T-cell (primary cell): ENCODE data around the gene RHOB. TPM values are rescaled to one million over a fixed set of nuclear protein-coding genes. Genes with fewer than 3 reads are reported as not detected.

Experiments
- ATAC-seq, 4 experiments: fragments of 200-7000 bp in 3 of 4; fragments of 150-1000 bp in 1 of 4; cut with Tn5 transposase; replicated peaks in 1 of 4; 1 replicate in 3 of 4; 2 replicates in 1 of 4; pipeline ENCODE4 v1.10.0; 2021; ENCODE audit warnings: moderate library complexity in 3 of 4, mild to moderate bottlenecking in 2 of 4, moderate number of reproducible peaks in 1 of 4
- CTCF ChIA-PET, 2 donors: fragments of 300-600 bp; sonication (Branson Sonifier 250); formaldehyde crosslinking; loops; one replicate each; lab custom pipeline; 2022; ENCODE audit warnings: antibody characterized with exemption in 2 of 2; lab: Charles Lee
- POLR2A ChIA-PET, 2 donors: fragments of 300-600 bp; sonication (Branson Sonifier 250); formaldehyde crosslinking; loops; one replicate each; lab custom pipeline; 2022; ENCODE audit warnings: antibody characterized with exemption in 2 of 2; lab: Charles Lee
- DNase-seq, 35 experiments: peaks; one replicate each; pipeline versions ENCODE4 v3.0.0 to v3.0.0-alpha.2; 2013 to 2023
- H3K27ac ChIP-seq: one replicate; pipeline ENCODE4 v1.5.1; 2013; ENCODE audit warnings: low read length
- H3K27me3 ChIP-seq, 2 experiments: replicated peaks in 1 of 2; 1 replicate in 1 of 2; 2 replicates in 1 of 2; pipeline versions ENCODE4 v1.6.1 to v1.7.0; 2013; ENCODE audit warnings: low read length in 1 of 2, mixed read lengths in 1 of 2; ENCODE audit not compliant: control insufficient read depth in 2 of 2, insufficient read depth in 2 of 2; ENCODE audit errors: extremely low read depth in 1 of 2
- H3K36me3 ChIP-seq, 2 donors: 1 replicate in 1 of 2; 2 replicates in 1 of 2; pipeline versions ENCODE4 v1.6.1 to v1.7.0; 2013; ENCODE audit warnings: low read length in 1 of 2; ENCODE audit not compliant: control insufficient read depth in 2 of 2, insufficient read depth in 1 of 2; ENCODE audit errors: extremely low read depth in 1 of 2
- H3K4me1 ChIP-seq, 2 experiments: 1 replicate in 1 of 2; 2 replicates in 1 of 2; pipeline versions ENCODE4 v1.6.1 to v1.7.0; 2013; ENCODE audit warnings: low read length in 2 of 2, mixed read lengths in 1 of 2; ENCODE audit not compliant: insufficient read depth in 2 of 2, control insufficient read depth in 1 of 2; ENCODE audit errors: extremely low read depth in 1 of 2
- H3K4me3 ChIP-seq, 2 donors: 1 replicate in 1 of 2; 2 replicates in 1 of 2; pipeline versions ENCODE4 v1.5.1 to v1.7.0; 2013; ENCODE audit warnings: mild to moderate bottlenecking in 2 of 2, low read length in 1 of 2, moderate library complexity in 1 of 2; ENCODE audit not compliant: control insufficient read depth in 1 of 2; ENCODE audit errors: extremely low read depth in 1 of 2
- H3K9me3 ChIP-seq: 2 replicates; pipeline ENCODE4 v1.7.0; 2013
- H3K27ac Mint-ChIP-seq, 2 donors: one replicate each; pipeline ENCODE4 v1.8.0; 2020 to 2021; ENCODE audit warnings: mild to moderate bottlenecking in 2 of 2, mixed read lengths in 2 of 2
- H3K27me3 Mint-ChIP-seq, 2 donors: one replicate each; pipeline ENCODE4 v1.8.0; 2021 to 2022; ENCODE audit warnings: mixed read lengths in 2 of 2
- H3K36me3 Mint-ChIP-seq: one replicate; pipeline ENCODE4 v1.8.0; 2021; ENCODE audit warnings: mixed read lengths
- H3K4me1 Mint-ChIP-seq, 3 donors: one replicate each; pipeline ENCODE4 v1.8.0; 2020 to 2022; ENCODE audit warnings: mixed read lengths in 3 of 3, mild to moderate bottlenecking in 1 of 3
- H3K4me3 Mint-ChIP-seq, 3 donors: one replicate each; pipeline ENCODE4 v1.8.0; 2020 to 2022; ENCODE audit warnings: mild to moderate bottlenecking in 3 of 3, mixed read lengths in 3 of 3, moderate library complexity in 3 of 3
- H3K9me3 Mint-ChIP-seq, 3 donors: one replicate each; pipeline ENCODE4 v1.8.0; 2020 to 2022; ENCODE audit warnings: mixed read lengths in 3 of 3
- WGBS: methylation state at CpG from one replicate; pipeline ENCODE4 v1.1.5; 2013; ENCODE audit warnings: missing lambda C conversion rate; ENCODE audit not compliant: insufficient coverage; 5-methylcytosine and 5-hydroxymethylcytosine counted together
- total RNA-seq, 35 experiments: library from RNA in 6 of 35; stranded (reverse) in 6 of 35; fragments of 120-200 nt in 1 of 35; gene quantifications; one replicate each; pipeline versions ENCODE4 v1.2.1 to v1.2.4 and lab custom pipeline; 2013 to 2026

The RHOB gene
- total RNA-seq, 5 donors from 2014 or later (not counting 1 experiment from before 2014, with no cell fraction given) = 11.4 to 42.4 (median 14.7) TPM

GRCh38 chr2:20472569-20472968, 25.7 kb downstream of the RHOB start:
- Mint-ChIP-seq H3K4me1 (no peaks in the 10 kb centered on the region), H3K9me3 (no peaks in the 10 kb centered on the region), H3K36me3 (no peaks in the 10 kb centered on the region), H3K27me3 (no peaks in the 10 kb centered on the region), H3K27ac (no peak overlapping the region), H3K4me3 (no peak overlapping the region)
- no peaks in the 10 kb centered on the region for H3K4me1 ChIP-seq
- no peaks in the 10 kb centered on the region for H3K9me3 ChIP-seq
- ChIA-PET POLR2A (no interaction called here), CTCF (no interaction called here)
- DNase-seq (no peak), ATAC-seq (no peak)
- H3K36me3 ChIP-seq = no peaks in the 10 kb centered on the region
- WGBS = 58% methylated on average over 3 of the region's 4 CpGs
- no peak overlapping the region for H3K27ac ChIP-seq
- H3K27me3 ChIP-seq = peaks cover 0 to 4% of the 10 kb centered on the region in 2 experiments
- no peak overlapping the region for H3K4me3 ChIP-seq

- DNase-seq (no peak), ATAC-seq (no peak)
- POLR2A ChIA-PET = no interaction called here
- no peak overlapping the region for H3K27ac ChIP-seq
- H3K9me3 Mint-ChIP-seq = no peaks in the 10 kb centered on the region
- WGBS = 81% methylated on average over 4 of the region's 4 CpGs
- H3K27me3 ChIP-seq = peaks cover 0 to 4% of the 10 kb centered on the region in 2 experiments
- H3K27me3 Mint-ChIP-seq = no peaks in the 10 kb centered on the region
- H3K4me1 ChIP-seq = no peaks in the 10 kb centered on the region
- CTCF ChIA-PET = no interaction called here
- no peak overlapping the region for H3K4me3 Mint-ChIP-seq
- no peaks in the 10 kb centered on the region for H3K9me3 ChIP-seq
- no peak overlapping the region for H3K4me3 ChIP-seq
- no peaks in the 10 kb centered on the region for H3K36me3 ChIP-seq
- H3K36me3 Mint-ChIP-seq = no peaks in the 10 kb centered on the region
- H3K27ac Mint-ChIP-seq = no peak overlapping the region
- H3K4me1 Mint-ChIP-seq = no peaks in the 10 kb centered on the region
Observed at GRCh38 chr2:20473128-20473527, 26.3 kb downstream of the RHOB start.

GRCh38 chr2:20474757-20475566, 28.1 kb downstream of the RHOB start:
- DNase-seq (no peak), ATAC-seq (no peak)
- Mint-ChIP-seq H3K27ac (no peak overlapping the region), H3K36me3 (no peaks in the 10 kb centered on the region), H3K9me3 (peaks cover 0 to 5% (median 0%) of the 10 kb centered on the region in 3 donors), H3K4me3 (no peak overlapping the region), H3K4me1 (no peaks in the 10 kb centered on the region), H3K27me3 (peaks cover 0 to 3% of the 10 kb centered on the region in 2 donors)
- CTCF ChIA-PET = no interaction called here
- 70% methylated on average over 5 of the region's 7 CpGs for WGBS
- no peak overlapping the region for H3K27ac ChIP-seq
- H3K27me3 ChIP-seq = peaks cover 0 to 12% of the 10 kb centered on the region in 2 experiments
- no peaks in the 10 kb centered on the region for H3K36me3 ChIP-seq
- no peaks in the 10 kb centered on the region for H3K4me1 ChIP-seq
- POLR2A ChIA-PET = no interaction called here
- H3K9me3 ChIP-seq = no peaks in the 10 kb centered on the region
- no peak overlapping the region for H3K4me3 ChIP-seq

GRCh38 chr2:20475567-20475952, 28.7 kb downstream of the RHOB start:
- CTCF ChIA-PET = no interaction called here

GRCh38 chr2:20476481-20476880, 29.6 kb downstream of the RHOB start:
- no peaks in the 10 kb centered on the region for H3K9me3 ChIP-seq
- POLR2A ChIA-PET = interaction anchor here in 1 of 2 donors (0.5 kb wide), 1 partner anchor 32 kb away, joined by 4 read pairs; no protein-coding TSS in a partner anchor

More at GRCh38 chr2:20475567-20475952, 28.7 kb downstream of the RHOB start:
- POLR2A ChIA-PET = no interaction called here
- Mint-ChIP-seq H3K27me3 (peaks cover 0 to 3% of the 10 kb centered on the region in 2 donors), H3K4me1 (no peaks in the 10 kb centered on the region), H3K4me3 (no peak overlapping the region), H3K9me3 (peaks cover 0 to 5% (median 0%) of the 10 kb centered on the region in 3 donors), H3K27ac (no peak overlapping the region), H3K36me3 (no peaks in the 10 kb centered on the region)
- no peaks in the 10 kb centered on the region for H3K4me1 ChIP-seq
- 90% methylated on average over 2 of the region's 3 CpGs for WGBS
- no peaks in the 10 kb centered on the region for H3K36me3 ChIP-seq
- ATAC-seq (no peak), DNase-seq (no peak)
- H3K9me3 ChIP-seq = no peaks in the 10 kb centered on the region
- H3K27me3 ChIP-seq = peaks cover 0 to 15% of the 10 kb centered on the region in 2 experiments
- H3K27ac ChIP-seq = no peak overlapping the region
- H3K4me3 ChIP-seq = no peak overlapping the region

GRCh38 chr2:20476950-20477349, 30.1 kb downstream of the RHOB start:
- 88% methylated on average over 5 of the region's 7 CpGs for WGBS
- H3K9me3 ChIP-seq = no peaks in the 10 kb centered on the region
- no peak overlapping the region for H3K4me3 Mint-ChIP-seq
- H3K27ac ChIP-seq = no peak overlapping the region
- H3K36me3 Mint-ChIP-seq = no peaks in the 10 kb centered on the region
- no peaks in the 10 kb centered on the region for H3K4me1 Mint-ChIP-seq
- ChIA-PET CTCF (no interaction called here), POLR2A (interaction anchor here in 1 of 2 donors (0.5 to 0.6 kb wide), 2 partner anchors 33 to 174 kb away, joined by 4 to 5 read pairs; no protein-coding TSS in a partner anchor)
- DNase-seq = no peak
- peaks cover 0 to 5% (median 0%) of the 10 kb centered on the region in 3 donors for H3K9me3 Mint-ChIP-seq
- no peaks in the 10 kb centered on the region for H3K4me1 ChIP-seq
- H3K4me3 ChIP-seq = no peak overlapping the region
- H3K27me3 ChIP-seq = peaks cover 0 to 15% of the 10 kb centered on the region in 2 experiments
- H3K27ac Mint-ChIP-seq = no peak overlapping the region
- no peak for ATAC-seq
- peaks cover 0 to 3% of the 10 kb centered on the region in 2 donors for H3K27me3 Mint-ChIP-seq
- no peaks in the 10 kb centered on the region for H3K36me3 ChIP-seq

More at GRCh38 chr2:20476481-20476880, 29.6 kb downstream of the RHOB start:
- Histone ChIP-seq H3K27ac (no peak overlapping the region), H3K4me3 (no peak overlapping the region), H3K36me3 (no peaks in the 10 kb centered on the region), H3K27me3 (peaks cover 0 to 15% of the 10 kb centered on the region in 2 experiments), H3K4me1 (no peaks in the 10 kb centered on the region)
- CTCF ChIA-PET = no interaction called here
- H3K36me3 Mint-ChIP-seq = no peaks in the 10 kb centered on the region
- no peaks in the 10 kb centered on the region for H3K4me1 Mint-ChIP-seq
- ATAC-seq = no peak
- WGBS = no CpG with 5 or more reads among the region's 1 CpG
- no peak overlapping the region for H3K27ac Mint-ChIP-seq
- H3K4me3 Mint-ChIP-seq = no peak overlapping the region
- H3K27me3 Mint-ChIP-seq = peaks cover 0 to 3% of the 10 kb centered on the region in 2 donors
- DNase-seq = no peak
- peaks cover 0 to 5% (median 0%) of the 10 kb centered on the region in 3 donors for H3K9me3 Mint-ChIP-seq
